K562 (cell line): ENCODE data around the gene UQCRC1. TPM values are rescaled to one million over a fixed set of nuclear protein-coding genes. Genes with fewer than 3 reads are reported as not detected.

ENCODE experiments used
- ATF7 ChIP-seq: fragments of 450-650 bp; IDR thresholded peaks from 2 replicates; pipeline ENCODE4 v1.7.1; 2014; ENCODE audit warnings: mild to moderate bottlenecking, moderate library complexity
- CBFA2T3 ChIP-seq: fragments of 450-650 bp; IDR thresholded peaks from 2 replicates; pipeline ENCODE4 v1.6.1; 2017
- ELK1 ChIP-seq: sonication (generic); formaldehyde crosslinking; IDR thresholded peaks from 2 replicates; pipeline ENCODE4 v1.8.1; 2022; ENCODE audit warnings: missing genetic modification reagents
- FOXP1 ChIP-seq: sonication (generic); formaldehyde crosslinking; IDR thresholded peaks from 2 replicates; pipeline ENCODE4 v1.8.0; 2022; ENCODE audit warnings: mild to moderate bottlenecking, missing genetic modification reagents
- HMG20B ChIP-seq: fragments of 250-450 bp; sonication (Bioruptor Pico); IDR thresholded peaks from 2 replicates; pipeline ENCODE4 v1.5.0; 2021; ENCODE audit warnings: mild to moderate bottlenecking
- ILK ChIP-seq: fragments of 450-650 bp; IDR thresholded peaks from 2 replicates; pipeline ENCODE4 v1.6.1; 2016; ENCODE audit warnings: missing genetic modification characterization, low read depth, mild to moderate bottlenecking, missing compliant biosample characterization, moderate library complexity, borderline replicate concordance
- KDM4B ChIP-seq, 2 experiments: fragments of 450-650 bp in 1 of 2; sonication (generic) in 1 of 2; IDR thresholded peaks; 2 replicates each; pipeline ENCODE4 v1.6.1; 2016 to 2017; ENCODE audit warnings: borderline replicate concordance in 2 of 2, antibody characterized with exemption in 1 of 2, low read depth in 1 of 2, mild to moderate bottlenecking in 1 of 2
- MAZ ChIP-seq, 2 experiments: fragments of 450-650 bp in 1 of 2; sonication (generic) in 1 of 2; formaldehyde crosslinking; IDR thresholded peaks in 1 of 2; conservative IDR thresholded peaks in 1 of 2; 2 replicates each; pipeline versions ENCODE4 v1.4.0 to v1.5.0; 2020; ENCODE audit warnings: mild to moderate bottlenecking in 1 of 2, missing genetic modification reagents in 1 of 2
- MIER1 ChIP-seq: fragments of 450-650 bp; IDR thresholded peaks from 2 replicates; pipeline ENCODE4 v1.6.1; 2016; ENCODE audit warnings: antibody characterized with exemption, mild to moderate bottlenecking, low read depth
- NONO ChIP-seq, 2 experiments: fragments of 200-400 bp in 1 of 2; fragments of 450-650 bp in 1 of 2; formaldehyde crosslinking in 1 of 2; IDR thresholded peaks; 2 replicates each; pipeline ENCODE4 v1.6.1; 2017; ENCODE audit warnings: low read depth in 2 of 2, mild to moderate bottlenecking in 2 of 2, moderate library complexity in 2 of 2, low read length in 1 of 2
- TCF3 ChIP-seq: sonication (generic); formaldehyde crosslinking; IDR thresholded peaks from 2 replicates; pipeline ENCODE4 v1.4.0; 2020; ENCODE audit warnings: mild to moderate bottlenecking, missing genetic modification reagents
- VEZF1 ChIP-seq: fragments of 200-800 bp; sonication (Bioruptor generic); IDR thresholded peaks from 2 replicates; pipeline ENCODE4 v1.6.1; 2017; ENCODE audit warnings: missing genetic modification characterization, missing compliant biosample characterization
- ZNF143 ChIP-seq: sonication (generic); formaldehyde crosslinking; IDR thresholded peaks from 2 replicates; pipeline ENCODE4 v1.9.0; 2022; ENCODE audit warnings: mild to moderate bottlenecking, missing genetic modification reagents
- ZNF146 ChIP-seq: IDR thresholded peaks from one replicate; pipeline ENCODE4 v1.6.1; 2018; ENCODE audit warnings: missing compliant biosample characterization; ENCODE audit not compliant: unreplicated experiment
- ZNF24 ChIP-seq: fragments of 450-650 bp; IDR thresholded peaks from 2 replicates; pipeline ENCODE4 v1.6.1; 2016
- ZNF589 ChIP-seq: fragments of 200-800 bp; sonication (Bioruptor generic); IDR thresholded peaks from 2 replicates; pipeline ENCODE4 v1.6.1; 2016; ENCODE audit warnings: low read depth, missing genetic modification characterization, missing compliant biosample characterization
- ZNF717 ChIP-seq: fragments of 250-450 bp; sonication (Bioruptor Pico); IDR thresholded peaks from 2 replicates; pipeline ENCODE4 v1.5.0; 2021
- polyA plus RNA-seq, 8 experiments: library from polyadenylated mRNA; depleted of rRNA in 4 of 8; stranded (reverse) in 5 of 8; unstranded in 3 of 8; fragments of >200 nt; fragmentation: Nextera tagmentation in 2 of 8; fragmentation: Illumina TruSeq in 1 of 8; extraction: Ambion mirVana in 2 of 8; extraction: Trizol in 1 of 8; gene quantifications; 2 replicates each; pipeline versions ENCODE4 v1.2.1 to v1.2.3, GENCODE V29; 2011 to 2014; ENCODE audit warnings: inconsistent platforms in 1 of 8, missing spikeins in 1 of 8
- total RNA-seq, 7 experiments: library from RNA; depleted of rRNA in 6 of 7; stranded (reverse); fragments of >200 nt in 6 of 7; fragmentation: Illumina TruSeq in 2 of 7; extraction: Trizol in 2 of 7; gene quantifications; 2 replicates each; pipeline versions ENCODE4 v1.2.1 to v1.2.3, GENCODE V29; 2011 to 2021; ENCODE audit warnings: low replicate concordance in 1 of 7
- TF ChIP-seq, protein P1 (sequence below): fragments of 450-650 bp; IDR thresholded peaks from 2 replicates; pipeline ENCODE4 v1.6.1; 2018; ENCODE audit not compliant: partially characterized antibody
- TF ChIP-seq, protein P2 (sequence below): fragments of 250-450 bp; sonication (Bioruptor Pico); IDR thresholded peaks from 2 replicates; pipeline ENCODE4 v1.8.0; 2021; ENCODE audit warnings: moderate library complexity, mild to moderate bottlenecking, inconsistent platforms
- TF ChIP-seq, protein P3 (sequence below): fragments of 250-450 bp; sonication (Bioruptor Pico); IDR thresholded peaks from 2 replicates; pipeline ENCODE4 v1.4.0; 2020; ENCODE audit warnings: mild to moderate bottlenecking, moderate library complexity

The UQCRC1 gene
- total and polyA plus RNA-seq, 9 of the 15 experiments (the other 6 are each of a cell fraction or from before 2014, with no cell fraction given): 125 to 424 (median 268) TPM

DNA sequence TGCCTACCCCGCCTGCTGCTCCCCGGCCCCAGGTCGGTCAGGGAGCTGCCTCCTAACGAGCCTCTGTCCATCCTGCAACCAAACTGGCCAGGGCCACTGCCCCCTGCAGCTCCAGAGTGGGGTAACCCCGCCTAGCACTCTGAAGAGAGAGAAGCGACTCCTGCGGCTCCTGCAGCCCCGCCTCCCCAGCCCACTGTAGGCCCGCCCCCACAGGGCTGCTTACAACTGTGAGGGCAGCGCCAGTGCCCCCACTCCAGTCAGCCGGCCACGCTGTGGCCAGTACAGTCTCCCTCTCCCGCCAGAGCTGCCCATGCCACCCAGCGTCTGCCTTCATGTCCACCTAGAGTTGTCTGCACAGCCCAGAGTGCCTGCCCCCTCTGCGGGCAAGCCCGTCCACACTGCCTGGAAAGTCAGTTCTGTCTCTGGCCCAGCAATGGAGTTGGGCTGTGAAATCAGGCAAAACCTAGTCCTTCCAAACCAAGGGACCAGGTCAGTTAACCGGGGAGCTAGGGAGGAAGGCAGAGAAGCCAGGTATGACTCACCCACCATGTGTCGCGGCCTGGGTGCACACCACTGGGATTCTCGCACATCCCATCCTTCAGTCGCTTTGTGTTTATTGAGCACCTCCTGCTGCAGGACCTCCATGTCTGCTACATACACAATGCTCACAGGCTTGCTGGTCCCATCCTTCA lies 48.3 kb downstream of the UQCRC1 start (continued):
- TF ChIP-seq, protein P1, sequence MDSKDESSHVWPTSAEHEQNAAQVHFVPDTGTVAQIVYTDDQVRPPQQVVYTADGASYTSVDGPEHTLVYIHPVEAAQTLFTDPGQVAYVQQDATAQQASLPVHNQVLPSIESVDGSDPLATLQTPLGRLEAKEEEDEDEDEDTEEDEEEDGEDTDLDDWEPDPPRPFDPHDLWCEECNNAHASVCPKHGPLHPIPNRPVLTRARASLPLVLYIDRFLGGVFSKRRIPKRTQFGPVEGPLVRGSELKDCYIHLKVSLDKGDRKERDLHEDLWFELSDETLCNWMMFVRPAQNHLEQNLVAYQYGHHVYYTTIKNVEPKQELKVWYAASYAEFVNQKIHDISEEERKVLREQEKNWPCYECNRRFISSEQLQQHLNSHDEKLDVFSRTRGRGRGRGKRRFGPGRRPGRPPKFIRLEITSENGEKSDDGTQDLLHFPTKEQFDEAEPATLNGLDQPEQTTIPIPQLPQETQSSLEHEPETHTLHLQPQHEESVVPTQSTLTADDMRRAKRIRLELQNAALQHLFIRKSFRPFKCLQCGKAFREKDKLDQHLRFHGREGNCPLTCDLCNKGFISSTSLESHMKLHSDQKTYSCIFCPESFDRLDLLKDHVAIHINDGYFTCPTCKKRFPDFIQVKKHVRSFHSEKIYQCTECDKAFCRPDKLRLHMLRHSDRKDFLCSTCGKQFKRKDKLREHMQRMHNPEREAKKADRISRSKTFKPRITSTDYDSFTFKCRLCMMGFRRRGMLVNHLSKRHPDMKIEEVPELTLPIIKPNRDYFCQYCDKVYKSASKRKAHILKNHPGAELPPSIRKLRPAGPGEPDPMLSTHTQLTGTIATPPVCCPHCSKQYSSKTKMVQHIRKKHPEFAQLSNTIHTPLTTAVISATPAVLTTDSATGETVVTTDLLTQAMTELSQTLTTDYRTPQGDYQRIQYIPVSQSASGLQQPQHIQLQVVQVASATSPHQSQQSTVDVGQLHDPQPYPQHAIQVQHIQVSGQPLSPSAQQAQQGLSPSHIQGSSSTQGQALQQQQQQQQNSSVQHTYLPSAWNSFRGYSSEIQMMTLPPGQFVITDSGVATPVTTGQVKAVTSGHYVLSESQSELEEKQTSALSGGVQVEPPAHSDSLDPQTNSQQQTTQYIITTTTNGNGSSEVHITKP: no peak
- TF ChIP-seq ZNF146 (CRISPR knock-in tag) (no peak), ZNF24 (no peak), KDM4B (IDR thresholded peaks at IDR 0.05; ENCODE audit: borderline replicate concordance in 2 of 2, low read depth in 1 of 2) (no peak), MIER1 (no peak), CBFA2T3 (no peak), TCF3 (CRISPR knock-in tag) (no peak), ZNF589 (no peak), ZNF143 (CRISPR knock-in tag) (no peak), NONO (IDR thresholded peaks at IDR 0.05; ENCODE audit: low read depth in 2 of 2, low read length in 1 of 2) (no peak), ZNF717 (CRISPR knock-in tag) (no peak), VEZF1 (CRISPR knock-in tag) (peak; percentile 68), ELK1 (no peak), FOXP1 (CRISPR knock-in tag) (no peak), ILK (tag) (no peak), MAZ (CRISPR knock-in tag; conservative IDR thresholded peaks at IDR 0.05 in 1 of 2, IDR thresholded peaks at IDR 0.05 in 1 of 2) (peak in 1 of 2 experiments; percentile 22; a peak in 2 of 4 replicates), ATF7 (no peak), HMG20B (CRISPR knock-in tag) (no peak)
- TF ChIP-seq, protein P2, sequence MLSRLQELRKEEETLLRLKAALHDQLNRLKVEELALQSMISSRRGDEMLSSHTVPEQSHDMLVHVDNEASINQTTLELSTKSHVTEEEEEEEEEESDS (CRISPR knock-in tag): no peak
- TF ChIP-seq, protein P3, sequence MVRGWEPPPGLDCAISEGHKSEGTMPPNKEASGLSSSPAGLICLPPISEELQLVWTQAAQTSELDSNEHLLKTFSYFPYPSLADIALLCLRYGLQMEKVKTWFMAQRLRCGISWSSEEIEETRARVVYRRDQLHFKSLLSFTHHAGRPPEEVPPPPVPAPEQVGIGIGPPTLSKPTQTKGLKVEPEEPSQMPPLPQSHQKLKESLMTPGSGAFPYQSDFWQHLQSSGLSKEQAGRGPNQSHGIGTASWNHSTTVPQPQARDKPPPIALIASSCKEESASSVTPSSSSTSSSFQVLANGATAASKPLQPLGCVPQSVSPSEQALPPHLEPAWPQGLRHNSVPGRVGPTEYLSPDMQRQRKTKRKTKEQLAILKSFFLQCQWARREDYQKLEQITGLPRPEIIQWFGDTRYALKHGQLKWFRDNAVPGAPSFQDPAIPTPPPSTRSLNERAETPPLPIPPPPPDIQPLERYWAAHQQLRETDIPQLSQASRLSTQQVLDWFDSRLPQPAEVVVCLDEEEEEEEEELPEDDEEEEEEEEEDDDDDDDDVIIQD: no peak
